HCT116 (cell line): ENCODE results near the gene GBE1. TPM values are rescaled to one million over a fixed set of nuclear protein-coding genes. Genes with fewer than 3 reads are reported as not detected.

ENCODE experiments used
- ATAC-seq: fragments of 200-7000 bp; cut with Tn5 transposase; 2 replicates; pipeline ENCODE4 v1.9.1; 2020; ENCODE audit warnings: mild to moderate bottlenecking, moderate library complexity
- BruUV-seq: library from RNA; stranded (reverse); fragments of 400-500 nt; replicated peaks from 2 replicates; lab custom pipeline; 2021; lab: Mats Ljungman, UMichigan
- CTCF ChIA-PET: fragments of 300-600 bp; sonication (Branson Sonifier 250); formaldehyde crosslinking; loops from one replicate; lab custom pipeline; 2021; ENCODE audit warnings: antibody characterized with exemption; lab: Charles Lee
- POLR2A ChIA-PET: fragments of 300-600, 350-600 bp; sonication (Branson Sonifier 250); formaldehyde crosslinking; loops from one replicate; lab custom pipeline; 2021; ENCODE audit warnings: antibody characterized with exemption; lab: Charles Lee
- RAD21 ChIA-PET, 2 experiments: fragments of 300-600 bp; sonication (Branson Sonifier 250); formaldehyde crosslinking; loops; one replicate each; lab custom pipeline; 2023; ENCODE audit warnings: low total read pairs in 2 of 2; ENCODE audit not compliant: uncharacterized antibody in 2 of 2, unreplicated experiment in 2 of 2, low non-redundant PET in 1 of 2; lab: Charles Lee
- DNase-seq: peaks from one replicate; pipeline ENCODE4 v3.0.0-alpha.2; 2010; ENCODE audit warnings: low read depth, low spot score
- H2AFZ ChIP-seq: fragments of 200-600 bp; shearing (Covaris generic), sonication (generic); 2 replicates; pipeline ENCODE4 v1.6.1; 2017; ENCODE audit warnings: low read depth, mixed run types, mixed read lengths, antibody characterized with exemption, low read length; ENCODE audit not compliant: poor library complexity, severe bottlenecking
- H3K27ac ChIP-seq: 2 replicates; pipeline ENCODE4 v1.5.1; 2012; ENCODE audit warnings: low read depth, low read length
- H3K27me3 ChIP-seq: fragments of 200-600 bp; sonication (generic); 2 replicates; pipeline ENCODE4 v1.6.1; 2016; ENCODE audit warnings: mixed run types, low read length, mixed read lengths; ENCODE audit not compliant: insufficient read depth
- H3K36me3 ChIP-seq, 2 experiments: fragments of 200-500 bp in 1 of 2; fragments of 200-600 bp in 1 of 2; sonication (Bioruptor generic) in 1 of 2; sonication (generic) in 1 of 2; 2 replicates each; pipeline versions ENCODE4 v1.5.1 to v1.6.1; 2014 to 2016; ENCODE audit warnings: low read length in 2 of 2, inconsistent platforms in 1 of 2, mixed read lengths in 1 of 2, mixed run types in 1 of 2; ENCODE audit not compliant: insufficient read depth in 2 of 2, control insufficient read depth in 1 of 2
- H3K4me1 ChIP-seq, 2 experiments: fragments of 200-600 bp in 1 of 2; sonication (generic) in 1 of 2; 2 replicates each; pipeline versions ENCODE4 v1.5.1 to v1.6.1; 2012 to 2017; ENCODE audit warnings: low read length in 2 of 2, inconsistent platforms in 1 of 2, mild to moderate bottlenecking in 1 of 2, mixed read lengths in 1 of 2, mixed run types in 1 of 2, moderate library complexity in 1 of 2; ENCODE audit not compliant: insufficient read depth in 2 of 2, control insufficient read depth in 1 of 2
- H3K4me2 ChIP-seq: fragments of 200-600 bp; sonication (generic); 2 replicates; pipeline ENCODE4 v1.6.1; 2017; ENCODE audit warnings: mixed run types, low read length, mixed read lengths
- H3K4me3 ChIP-seq, 2 experiments: fragments of 200-600 bp in 1 of 2; sonication (generic) in 1 of 2; replicated peaks in 1 of 2; 2 replicates each; pipeline ENCODE4 v1.5.1; 2011 to 2016; ENCODE audit warnings: low read length in 2 of 2, control low read depth in 1 of 2, low read depth in 1 of 2, mild to moderate bottlenecking in 1 of 2, mixed read lengths in 1 of 2, mixed run types in 1 of 2
- H3K79me2 ChIP-seq: fragments of 200-600 bp; sonication (generic); 2 replicates; pipeline ENCODE4 v1.6.1; 2017; ENCODE audit warnings: mild to moderate bottlenecking, mixed run types, low read length, moderate library complexity, mixed read lengths; ENCODE audit not compliant: insufficient read depth
- H3K9ac ChIP-seq: fragments of 200-600 bp; sonication (generic); 2 replicates; pipeline ENCODE4 v1.6.1; 2016; ENCODE audit warnings: low read length, mixed read lengths
- H3K9me2 ChIP-seq: fragments of 200-600 bp; sonication (generic), shearing (Covaris generic); 2 replicates; pipeline ENCODE4 v1.6.1; 2017; ENCODE audit warnings: mixed run types, mild to moderate bottlenecking, moderate library complexity; ENCODE audit not compliant: insufficient read depth
- H3K9me3 ChIP-seq, 2 experiments: fragments of 200-500 bp in 1 of 2; fragments of 200-600 bp in 1 of 2; sonication (Bioruptor generic) in 1 of 2; sonication (generic) in 1 of 2; 2 replicates each; pipeline ENCODE4 v1.6.1; 2014 to 2017; ENCODE audit warnings: low read length in 2 of 2, mixed read lengths in 2 of 2, inconsistent platforms in 1 of 2, low read depth in 1 of 2, mild to moderate bottlenecking in 1 of 2, mixed run types in 1 of 2, moderate library complexity in 1 of 2; ENCODE audit not compliant: control insufficient read depth in 1 of 2, insufficient read depth in 1 of 2
- H4K20me1 ChIP-seq: fragments of 200-600 bp; sonication (generic), shearing (Covaris generic); 2 replicates; pipeline ENCODE4 v1.6.1; 2017; ENCODE audit warnings: mixed run types, mild to moderate bottlenecking, moderate library complexity; ENCODE audit not compliant: insufficient read depth
- CBX3 ChIP-seq: IDR thresholded peaks from 2 replicates; pipeline ENCODE4 v1.6.1; 2012; ENCODE audit warnings: low read depth
- CTCF ChIP-seq, 3 experiments: fragments of 200-600 bp in 1 of 3; sonication (generic) in 1 of 3; IDR thresholded peaks in 2 of 3; conservative IDR thresholded peaks in 1 of 3; 2 replicates each; pipeline ENCODE4 v1.5.1; 2012 to 2017; ENCODE audit warnings: low read depth in 2 of 3, low read length in 2 of 3, antibody characterized with exemption in 1 of 3, borderline replicate concordance in 1 of 3, control low read depth in 1 of 3, mild to moderate bottlenecking in 1 of 3, mixed read lengths in 1 of 3, mixed run types in 1 of 3, moderate library complexity in 1 of 3; ENCODE audit not compliant: insufficient read depth in 1 of 3
- ELF1 ChIP-seq: IDR thresholded peaks from 2 replicates; pipeline ENCODE4 v1.6.1; 2012; ENCODE audit warnings: low read depth, borderline replicate concordance
- FOSL1 ChIP-seq: IDR thresholded peaks from 2 replicates; pipeline ENCODE4 v1.6.1; 2012; ENCODE audit warnings: low read depth
- POLR2AphosphoS5 ChIP-seq: IDR thresholded peaks from 2 replicates; pipeline ENCODE4 v1.6.1; 2011; ENCODE audit warnings: mild to moderate bottlenecking, low read depth, low read length, moderate library complexity
- REST ChIP-seq: IDR thresholded peaks from 2 replicates; pipeline ENCODE4 v1.6.1; 2012; ENCODE audit warnings: low read depth
- SIN3A ChIP-seq: IDR thresholded peaks from 2 replicates; pipeline ENCODE4 v1.6.1; 2012; ENCODE audit warnings: low read depth
- SP1 ChIP-seq: IDR thresholded peaks from 2 replicates; pipeline ENCODE4 v1.6.1; 2012; ENCODE audit warnings: low read depth
- SRF ChIP-seq: IDR thresholded peaks from 2 replicates; pipeline ENCODE4 v1.6.1; 2012; ENCODE audit warnings: low read depth
- TCF7L2 ChIP-seq: IDR thresholded peaks from 2 replicates; pipeline ENCODE4 v1.7.0; 2011; ENCODE audit warnings: borderline replicate concordance, inconsistent platforms; ENCODE audit not compliant: insufficient read depth, insufficient read length; ENCODE audit errors: extremely low read depth
- YY1 ChIP-seq: IDR thresholded peaks from 2 replicates; pipeline ENCODE4 v1.6.1; 2011; ENCODE audit warnings: low read length, low read depth, moderate library complexity, mild to moderate bottlenecking; ENCODE audit not compliant: insufficient replicate concordance; ENCODE audit errors: extremely low read depth
- ZFX ChIP-seq: fragments of 450-650 bp; IDR thresholded peaks from 2 replicates; pipeline ENCODE4 v1.6.1; 2017
- intact Hi-C: fragments of 100-400 bp; cut with micrococcal nuclease; formaldehyde crosslinking; loops from 2 replicates; pipeline ENCODE4 v1.10.0; 2022
- total RNA-seq: library from RNA; stranded (reverse); gene quantifications from one replicate; pipeline ENCODE4 v1.2.1, GENCODE V29; 2021; ENCODE audit not compliant: unreplicated experiment

Gene GBE1
- total RNA-seq, 1 experiment from 2014 or later = 27.7 TPM

GRCh38 chr3:81709606-81710005, 51.8 kb downstream of the GBE1 start:
- no peaks in the 10 kb centered on the region for H3K79me2 ChIP-seq
- no peaks in the 10 kb centered on the region for H3K4me1 ChIP-seq
- TF ChIP-seq SRF = no peak
- TF ChIP-seq POLR2AphosphoS5 = no peak
- TF ChIP-seq TCF7L2 = no peak
- no peak for TF ChIP-seq CBX3
- no peak for TF ChIP-seq CTCF (IDR thresholded peaks at IDR 0.05 in 2 of 3, conservative IDR thresholded peaks at IDR 0.05 in 1 of 3; ENCODE audit: borderline replicate concordance in 1 of 3, insufficient read depth in 1 of 3, low read depth in 2 of 3, low read length in 2 of 3)
- TF ChIP-seq FOSL1 = no peak
- no peak for TF ChIP-seq SIN3A
- no peak for TF ChIP-seq ELF1
- TF ChIP-seq YY1 = no peak
- no peak for TF ChIP-seq ZFX
- no peak for TF ChIP-seq SP1
- TF ChIP-seq REST = no peak
- no peak for DNase-seq
- 0 out of 2 replicates have a peak, but pooled peaks cover 2% of the 10 kb centered on the region for H4K20me1 ChIP-seq
- no peak overlapping the region for H3K4me3 ChIP-seq
- RAD21 ChIA-PET = no interaction called here
- H3K36me3 ChIP-seq = no peaks in the 10 kb centered on the region
- CTCF ChIA-PET = no interaction called here
- POLR2A ChIA-PET = no interaction called here
- no peaks in the 10 kb centered on the region for H3K9me2 ChIP-seq
- H3K27me3 ChIP-seq = no peaks in the 10 kb centered on the region
- BruUV-seq = no TSS peak
- intact Hi-C loops = no loop called here
- H2AFZ ChIP-seq = no peak overlapping the region
- no peaks in the 10 kb centered on the region for H3K9me3 ChIP-seq
- H3K27ac ChIP-seq = no peak overlapping the region
- no peak overlapping the region for H3K9ac ChIP-seq
- no peak overlapping the region for H3K4me2 ChIP-seq
- no peak for ATAC-seq
